HUES64 (cell line): ENCODE data around the gene MAST4. TPM values are rescaled to one million over a fixed set of nuclear protein-coding genes. Genes with fewer than 3 reads are reported as not detected.

Source experiments
- H3K27ac ChIP-seq: 2 replicates; pipeline ENCODE4 v1.7.0; 2013; ENCODE audit warnings: low read depth, low read length, inconsistent platforms
- H3K27me3 ChIP-seq: 2 replicates; pipeline ENCODE4 v1.6.1; 2013; ENCODE audit warnings: mild to moderate bottlenecking, low read length; ENCODE audit not compliant: insufficient read depth
- H3K36me3 ChIP-seq: 2 replicates; pipeline ENCODE4 v1.6.1; 2013; ENCODE audit warnings: mild to moderate bottlenecking, low read length; ENCODE audit not compliant: insufficient read depth
- H3K4me1 ChIP-seq: 2 replicates; pipeline ENCODE4 v1.6.1; 2013; ENCODE audit warnings: mild to moderate bottlenecking, low read length, moderate library complexity; ENCODE audit not compliant: insufficient read depth
- H3K4me3 ChIP-seq: 2 replicates; pipeline ENCODE4 v1.5.1; 2013; ENCODE audit warnings: mild to moderate bottlenecking, low read length, moderate library complexity
- H3K9ac ChIP-seq: 2 replicates; pipeline ENCODE4 v1.6.1; 2013; ENCODE audit warnings: mild to moderate bottlenecking, low read depth, low read length
- H3K9me3 ChIP-seq: 2 replicates; pipeline ENCODE4 v1.6.1; 2013; ENCODE audit warnings: low read depth, low read length; ENCODE audit not compliant: insufficient read depth
- WGBS: fragments of 150-250, 120-280 bp; methylation state at CpG from one replicate; pipeline ENCODE4 v1.1.7; 2013; ENCODE audit warnings: missing lambda C conversion rate; 5-methylcytosine and 5-hydroxymethylcytosine counted together
- polyA plus RNA-seq, 2 experiments: library from polyadenylated mRNA; stranded (reverse); fragments of 50-300 nt; gene quantifications; one replicate each; pipeline ENCODE4 v1.2.3, GENCODE V29; 2013

Gene MAST4
- polyA plus RNA-seq (2013, experiment 1 of 2) = 2.5 TPM
- 3.1 TPM for polyA plus RNA-seq (2013, experiment 2 of 2)

- H3K27ac ChIP-seq = no peak within 1 kb of the TSS
- H3K9me3 ChIP-seq = no peaks in the 10 kb centered on the region
- H3K27me3 ChIP-seq = peaks cover 76% of the 10 kb centered on the region
- WGBS = 1% methylated on average over 70 of the region's 74 CpGs
- no peaks in the 10 kb centered on the region for H3K36me3 ChIP-seq
- H3K9ac ChIP-seq = peak within 1 kb of the TSS; percentile 63
- H3K4me1 ChIP-seq = 0 out of 2 replicates have a peak, but pooled peaks cover 2% of the 10 kb centered on the region
- peak within 1 kb of the TSS; percentile 76 for H3K4me3 ChIP-seq
Measured at GRCh38 chr5:66595756-66596635, at the start of gene MAST4. Gene MAST4 (plus strand): TSS chr5:66596393. CDS start chr5:66596656, 263 bp downstream.

DNA sequence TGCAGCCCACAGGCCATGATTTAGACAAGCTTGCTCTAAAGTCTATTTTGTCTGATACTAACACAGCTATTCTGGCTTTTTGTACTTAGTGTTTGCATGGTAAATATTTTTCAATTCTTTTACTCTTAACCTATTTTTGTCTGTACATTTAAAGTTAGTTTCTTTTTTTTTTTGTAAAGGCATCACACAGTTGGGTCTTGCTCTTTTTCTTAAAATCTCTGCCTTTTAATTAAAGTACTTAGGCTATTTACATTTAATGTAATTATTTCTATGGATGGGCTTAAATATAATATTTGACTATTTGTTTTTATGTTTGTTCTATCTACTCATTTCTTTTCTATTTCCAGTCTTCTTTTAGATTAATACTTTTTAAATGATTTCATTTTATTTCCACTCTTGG lies 49.7 kb upstream of the MAST4 start:
- Histone ChIP-seq H3K9ac (no peak overlapping the region), H3K4me3 (no peak overlapping the region), H3K27ac (no peak overlapping the region), H3K9me3 (peaks cover 32% of the 10 kb centered on the region), H3K4me1 (no peaks in the 10 kb centered on the region), H3K36me3 (no peaks in the 10 kb centered on the region), H3K27me3 (no peaks in the 10 kb centered on the region)

GRCh38 chr5:66551338-66551737 lies 44.9 kb upstream of the MAST4 start:
- H3K27me3 ChIP-seq = no peaks in the 10 kb centered on the region
- no peaks in the 10 kb centered on the region for H3K4me1 ChIP-seq
- H3K27ac ChIP-seq = no peak overlapping the region
- no peak overlapping the region for H3K4me3 ChIP-seq
- H3K9ac ChIP-seq = no peak overlapping the region
- H3K36me3 ChIP-seq = no peaks in the 10 kb centered on the region
- no CpG with 5 or more reads among the region's 2 CpGs for WGBS
- H3K9me3 ChIP-seq = peaks cover 33% of the 10 kb centered on the region

DNA sequence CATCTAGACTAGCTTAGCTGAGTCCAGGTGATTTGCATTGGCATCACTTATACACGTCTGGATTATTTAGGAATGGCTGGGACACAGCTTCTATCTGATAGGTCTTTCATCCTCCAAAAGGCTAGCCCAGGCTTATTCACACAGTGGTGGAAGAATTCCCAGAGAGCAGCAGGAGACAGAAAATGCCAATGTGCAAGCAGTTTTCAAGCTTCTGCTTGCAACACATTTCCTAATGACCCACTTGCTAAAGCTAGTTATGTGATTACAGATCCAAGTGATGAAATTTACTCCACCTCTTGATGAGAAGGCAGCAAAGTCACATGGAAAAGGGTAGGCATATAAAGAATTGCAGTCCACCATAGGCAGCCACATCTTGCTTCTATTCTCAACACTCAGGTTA lies 44.2 kb upstream of the MAST4 start:
- Histone ChIP-seq H3K27me3 (no peaks in the 10 kb centered on the region), H3K9me3 (peaks cover 27% of the 10 kb centered on the region), H3K36me3 (no peaks in the 10 kb centered on the region), H3K4me1 (no peaks in the 10 kb centered on the region), H3K27ac (no peak overlapping the region), H3K4me3 (no peak overlapping the region), H3K9ac (no peak overlapping the region)
- whole genome bisulfite sequencing = 84% methylated on average over 1 of the region's 1 CpG

DNA sequence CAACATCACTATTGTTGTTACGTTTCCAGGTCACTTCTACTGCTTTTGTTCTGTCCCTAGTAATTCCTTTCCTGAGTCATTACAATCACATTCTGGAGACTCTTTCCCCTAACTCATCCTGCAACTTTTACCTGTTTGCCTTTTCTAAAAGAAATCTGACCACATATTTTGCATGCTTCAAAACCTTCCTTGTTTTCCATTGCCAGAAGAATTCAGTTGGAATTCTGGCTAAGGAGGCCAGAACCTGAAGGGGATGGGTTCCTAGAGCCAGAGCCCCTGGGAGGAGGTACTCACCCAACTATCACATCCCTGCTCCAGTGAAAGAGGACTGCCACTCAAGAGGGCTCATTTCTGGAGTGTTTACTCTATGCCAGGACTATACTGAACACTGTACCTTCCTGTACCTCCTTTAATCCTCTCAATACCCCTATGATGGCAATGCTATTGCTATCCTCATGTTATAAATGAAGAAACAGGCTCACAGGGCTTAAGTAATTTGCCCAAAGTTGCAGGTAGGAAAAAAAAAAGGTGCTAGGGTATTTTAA lies 42.8 kb upstream of the MAST4 start:
- H3K9ac ChIP-seq = no peak overlapping the region
- no peaks in the 10 kb centered on the region for H3K36me3 ChIP-seq
- no peaks in the 10 kb centered on the region for H3K27me3 ChIP-seq
- 88% methylated on average over 1 of the region's 1 CpG for WGBS
- no peak overlapping the region for H3K4me3 ChIP-seq
- H3K27ac ChIP-seq = no peak overlapping the region
- no peaks in the 10 kb centered on the region for H3K4me1 ChIP-seq
- H3K9me3 ChIP-seq = peaks cover 16% of the 10 kb centered on the region

DNA sequence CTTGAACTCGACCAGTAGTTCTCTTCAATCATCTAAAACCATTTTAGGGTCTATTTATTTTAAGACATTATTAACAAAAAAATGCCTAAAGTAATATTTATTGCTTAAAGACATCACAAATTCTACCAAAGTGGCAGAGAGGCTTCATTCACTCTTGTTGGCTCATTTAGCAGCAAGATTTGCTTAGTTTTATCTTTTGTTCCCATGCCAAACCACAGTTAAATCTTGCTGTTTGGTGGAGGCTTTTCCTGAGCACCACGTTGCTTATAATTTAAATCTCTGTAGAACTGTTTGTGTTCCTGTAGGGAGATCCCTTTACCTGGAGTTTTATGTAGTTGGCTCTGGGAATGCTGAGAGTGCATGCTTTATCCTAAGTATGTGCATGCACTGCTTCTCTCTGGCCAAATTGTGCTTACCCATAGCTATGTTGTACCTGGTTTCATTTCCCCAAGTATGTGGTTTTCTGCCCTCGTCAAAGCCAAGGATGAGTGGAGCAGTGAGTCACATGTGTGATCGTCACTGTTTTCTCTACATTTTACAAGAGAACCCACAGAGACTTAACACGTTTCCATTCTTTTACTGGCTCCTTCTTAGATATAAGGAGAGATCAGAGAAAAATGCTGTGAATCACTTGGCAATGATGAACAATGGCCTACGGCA lies 42.1 kb upstream of the MAST4 start:
- no peaks in the 10 kb centered on the region for H3K27me3 ChIP-seq
- H3K9me3 ChIP-seq = peaks cover 12% of the 10 kb centered on the region
- H3K4me1 ChIP-seq = no peaks in the 10 kb centered on the region
- WGBS = 89% methylated on average over 5 of the region's 6 CpGs
- H3K36me3 ChIP-seq = no peaks in the 10 kb centered on the region
- no peak overlapping the region for H3K27ac ChIP-seq
- no peak overlapping the region for H3K4me3 ChIP-seq
- no peak overlapping the region for H3K9ac ChIP-seq

DNA sequence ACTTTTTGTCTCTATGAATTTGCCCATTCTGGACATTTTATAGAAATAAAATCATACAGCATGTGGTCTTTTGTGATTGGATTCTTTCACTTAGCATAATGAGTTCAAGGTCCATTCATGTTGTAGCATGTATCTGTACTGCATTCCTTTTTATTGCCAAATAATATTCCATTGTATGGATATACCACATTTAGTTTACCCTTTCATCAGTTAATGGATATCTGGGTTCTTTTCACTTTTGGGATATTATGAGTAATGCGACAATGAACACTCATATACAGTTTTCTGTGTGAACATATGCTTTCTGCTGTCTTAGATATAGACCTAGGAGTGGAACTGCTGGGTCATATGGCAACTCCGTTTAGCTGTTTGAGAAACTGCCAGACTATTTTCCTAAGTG lies 41.3 kb upstream of the MAST4 start:
- Histone ChIP-seq H3K27ac (no peak overlapping the region), H3K9ac (no peak overlapping the region)
- WGBS = 86% methylated on average over 1 of the region's 2 CpGs

GRCh38 chr5:66558560-66558959 lies 37.6 kb upstream of the MAST4 start:
- no peaks in the 10 kb centered on the region for H3K36me3 ChIP-seq
- peaks cover 16% of the 10 kb centered on the region for H3K9me3 ChIP-seq
- H3K27ac ChIP-seq = no peak overlapping the region
- no peaks in the 10 kb centered on the region for H3K27me3 ChIP-seq
- H3K4me3 ChIP-seq = no peak overlapping the region
- no peak overlapping the region for H3K9ac ChIP-seq
- 94% methylated on average over 2 of the region's 3 CpGs for WGBS
- H3K4me1 ChIP-seq = no peaks in the 10 kb centered on the region

More for the DNA sequence above, 41.3 kb upstream of the MAST4 start:
- Histone ChIP-seq H3K27me3 (no peaks in the 10 kb centered on the region), H3K36me3 (no peaks in the 10 kb centered on the region), H3K4me1 (no peaks in the 10 kb centered on the region), H3K9me3 (peaks cover 12% of the 10 kb centered on the region), H3K4me3 (no peak overlapping the region)

GRCh38 chr5:66560371-66560770 lies 35.8 kb upstream of the MAST4 start:
- WGBS = 94% methylated on average over 4 of the region's 4 CpGs
- H3K27ac ChIP-seq = no peak overlapping the region
- peaks cover 2% of the 10 kb centered on the region; the same call in 1 of the 2 replicates for H3K4me1 ChIP-seq
- H3K36me3 ChIP-seq = no peaks in the 10 kb centered on the region
- no peak overlapping the region for H3K4me3 ChIP-seq
- H3K9ac ChIP-seq = no peak overlapping the region
- H3K9me3 ChIP-seq = peaks cover 6% of the 10 kb centered on the region
- H3K27me3 ChIP-seq = no peaks in the 10 kb centered on the region

GRCh38 chr5:66561256-66561990 lies 34.8 kb upstream of the MAST4 start:
- Histone ChIP-seq H3K36me3 (no peaks in the 10 kb centered on the region), H3K9ac (no peak overlapping the region), H3K9me3 (peaks cover 4% of the 10 kb centered on the region; the same call in 1 of the 2 replicates), H3K27ac (no peak overlapping the region), H3K4me3 (no peak overlapping the region), H3K4me1 (peaks cover 11% of the 10 kb centered on the region; the same call in 1 of the 2 replicates), H3K27me3 (no peaks in the 10 kb centered on the region)
- 84% methylated on average over 6 of the region's 6 CpGs for WGBS
